ENCODE results near the gene OSBPL3.
A peak's percentile ranks its signal among the peaks of the same experiment; 100 is the strongest.
"Not testable (repeated sequence)": the region's sequence is repeated elsewhere in the genome, so short reads cannot be mapped to it uniquely, and the experiment has no call there.

The OSBPL3 gene

DNA sequence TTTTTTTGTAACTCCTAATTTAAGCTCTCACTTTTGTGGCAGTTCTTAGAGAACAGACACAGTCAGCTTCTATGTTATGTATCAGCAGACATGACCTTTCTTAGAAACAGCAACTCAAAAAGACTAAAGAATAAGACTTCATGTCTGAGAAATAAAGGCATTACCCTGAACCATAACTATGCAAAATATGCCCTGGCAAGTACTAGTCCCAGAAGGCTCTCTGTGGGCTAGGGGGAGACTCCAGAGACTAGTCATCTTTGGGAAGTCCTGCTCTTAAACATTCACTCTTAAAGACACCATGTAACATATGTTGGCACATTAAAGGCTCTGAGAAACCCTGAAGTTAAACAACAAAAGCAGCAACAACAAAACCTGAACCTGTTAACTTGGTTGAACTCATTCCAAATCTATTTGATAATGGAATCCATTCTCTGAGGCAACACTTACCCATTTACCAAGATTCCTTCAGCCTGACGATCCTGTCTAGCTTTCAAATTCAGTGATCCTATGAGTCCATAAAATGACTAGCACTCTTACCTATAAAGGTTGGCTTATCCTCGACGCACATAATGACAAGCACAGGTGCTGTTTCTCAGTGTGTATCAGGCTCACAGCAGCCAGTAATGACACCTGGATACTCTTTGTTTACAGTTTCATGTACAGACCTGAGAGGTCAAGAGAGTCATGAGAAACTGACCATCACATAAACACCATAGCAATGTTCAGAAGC is 62.3 kb downstream of the OSBPL3 start:
- DNase-seq = peak; percentile 91

DNA sequence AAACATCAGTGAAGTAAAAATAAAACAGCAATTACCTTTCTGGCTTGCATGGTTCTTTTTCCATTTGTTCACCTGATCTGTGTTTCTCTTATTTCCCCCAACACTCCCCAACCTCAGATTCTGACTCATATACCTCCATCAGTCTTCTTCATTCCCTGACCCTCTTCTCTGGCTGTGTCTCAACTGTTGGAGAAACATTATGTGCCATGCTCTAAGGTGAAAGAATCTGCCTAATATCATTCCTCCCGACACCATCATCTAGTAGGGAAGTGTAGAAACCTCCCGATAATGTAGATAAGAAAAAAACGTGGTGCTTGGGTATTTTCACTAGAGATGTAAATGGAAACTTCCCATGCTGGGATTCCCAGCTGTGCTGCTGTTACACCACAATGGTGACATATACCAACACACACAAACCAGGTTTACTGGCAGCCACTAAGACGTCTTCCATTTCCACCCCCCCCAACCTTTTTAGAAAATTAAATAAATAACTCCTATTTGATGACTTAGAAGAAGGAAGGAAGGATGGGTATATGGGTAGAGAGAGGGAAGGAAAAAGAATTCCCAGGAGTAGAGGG is 63.4 kb downstream of the OSBPL3 start:
- DNase-seq = no peak

- DNase-seq = no peak
Observed at GRCh38 chr7:24914465-24914859, 65.5 kb downstream of the OSBPL3 start.

DNA sequence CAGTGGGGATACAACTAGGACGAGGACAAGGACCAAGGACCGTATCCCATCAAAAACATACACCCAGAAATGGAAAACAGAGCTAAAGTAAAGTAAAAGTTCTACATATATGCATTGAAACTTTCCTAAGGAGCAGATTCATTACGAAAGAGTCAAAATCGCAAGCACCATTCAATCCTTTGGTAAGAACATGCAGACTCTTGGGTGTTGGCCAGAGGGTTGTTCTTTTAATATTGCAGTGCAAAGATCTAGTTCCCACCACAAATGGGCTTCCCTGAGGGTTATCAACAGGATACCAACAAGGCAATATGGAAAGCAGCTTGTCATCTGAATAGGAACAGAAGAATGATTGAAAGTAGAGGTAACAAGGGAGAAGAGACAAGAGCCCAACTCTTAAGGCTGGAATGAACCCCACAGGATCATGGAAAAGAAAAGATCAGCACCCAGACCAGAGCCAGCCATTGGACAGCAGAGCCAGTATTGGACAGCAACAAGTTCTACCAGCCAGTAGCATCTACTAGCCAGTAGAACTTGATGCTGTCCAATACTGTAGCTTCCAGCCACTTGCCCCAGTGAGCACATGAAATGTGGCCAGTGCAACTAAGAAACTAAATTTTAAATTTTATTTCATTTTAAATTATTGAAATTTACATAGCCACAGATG is 66.0 kb downstream of the OSBPL3 start:
- DNase-seq = no peak

DNA sequence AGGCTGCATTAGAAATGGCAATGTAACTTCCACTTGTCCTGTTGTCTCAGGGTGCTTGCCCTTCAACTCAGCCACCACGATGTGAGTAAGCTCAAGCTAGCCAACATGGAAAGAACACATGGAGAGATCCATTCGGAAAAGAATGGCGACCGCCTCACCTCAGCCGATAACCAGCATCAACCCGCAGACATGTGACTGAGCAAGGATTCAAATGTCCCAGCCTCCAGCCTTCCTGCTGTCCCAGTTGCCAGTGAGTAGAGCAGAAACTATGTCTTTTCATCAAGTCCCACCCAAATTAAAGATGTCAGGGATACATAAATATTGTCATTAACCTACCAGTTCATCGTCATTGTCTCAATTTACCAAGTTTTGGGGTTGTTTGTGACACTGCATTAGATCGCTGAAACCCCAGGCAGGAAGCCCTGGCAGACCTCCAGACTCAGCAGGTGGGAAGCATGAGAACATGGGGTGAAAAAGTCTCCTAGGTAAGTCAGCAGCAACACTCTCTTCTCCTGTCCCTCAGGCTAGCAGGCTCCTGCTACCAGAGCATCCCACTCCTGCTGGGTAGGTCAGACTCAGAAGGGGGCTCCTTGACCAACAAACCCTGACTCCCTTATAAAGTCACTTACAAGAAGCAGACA is 67.0 kb downstream of the OSBPL3 start:
- DNase-seq = no peak

GRCh38 chr7:24912424-24912823 is 67.6 kb downstream of the OSBPL3 start:
- no peak for DNase-seq

- DNase-seq = no peak
Observed at GRCh38 chr7:24911213-24911603, 68.8 kb downstream of the OSBPL3 start.

GRCh38 chr7:24910551-24911212 is 69.3 kb downstream of the OSBPL3 start:
- DNase-seq = no peak

DNA sequence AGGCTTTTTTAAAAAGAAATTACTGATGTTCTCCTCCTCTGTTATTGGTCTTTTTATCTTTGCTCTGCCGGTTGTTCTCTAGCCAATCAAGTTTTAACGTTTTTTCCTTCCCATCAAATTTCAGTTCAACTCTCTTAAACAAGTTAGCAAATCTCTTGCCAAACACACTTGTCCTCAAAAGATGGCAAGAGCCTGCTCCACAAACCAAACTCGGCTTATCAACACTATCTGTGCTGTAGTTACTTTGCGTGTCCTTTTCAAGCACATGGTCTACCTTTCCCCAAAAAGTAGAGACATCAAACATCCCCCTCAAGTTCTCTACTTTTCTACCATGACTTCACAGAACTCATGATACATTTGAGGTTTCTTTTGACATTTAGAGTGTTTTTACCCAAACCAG is 71.3 kb downstream of the OSBPL3 start:
- no peak for DNase-seq

- no peak for DNase-seq
Observed at GRCh38 chr7:24908166-24908565, 71.8 kb downstream of the OSBPL3 start.

DNA sequence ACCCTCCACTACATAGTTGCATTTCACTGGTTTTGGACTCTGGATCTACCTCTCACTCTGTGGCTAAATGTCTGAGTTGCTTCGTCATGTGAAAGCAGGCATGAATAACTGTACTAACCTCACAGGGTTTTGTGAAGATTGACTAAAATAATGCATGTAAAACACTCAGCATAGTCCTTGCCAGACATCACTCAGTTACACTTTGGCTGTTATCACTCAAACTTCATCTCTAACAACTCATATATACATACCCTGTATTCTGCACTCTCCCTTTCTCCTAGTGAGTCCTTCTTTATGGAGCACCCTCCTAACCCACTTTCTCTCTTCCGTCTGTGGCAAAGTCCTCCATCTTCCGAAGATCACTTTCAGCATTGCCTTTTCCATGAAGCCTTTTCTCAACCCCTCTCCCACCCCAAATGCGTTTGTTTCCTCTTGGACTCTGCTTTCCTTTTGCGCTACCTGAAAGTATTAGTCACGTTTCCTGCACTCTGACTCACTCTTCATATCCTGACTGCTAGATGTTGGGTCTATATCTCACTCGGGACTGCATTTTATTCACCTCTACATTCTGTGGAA is 72.6 kb downstream of the OSBPL3 start:
- peak; percentile 67 for DNase-seq

DNA sequence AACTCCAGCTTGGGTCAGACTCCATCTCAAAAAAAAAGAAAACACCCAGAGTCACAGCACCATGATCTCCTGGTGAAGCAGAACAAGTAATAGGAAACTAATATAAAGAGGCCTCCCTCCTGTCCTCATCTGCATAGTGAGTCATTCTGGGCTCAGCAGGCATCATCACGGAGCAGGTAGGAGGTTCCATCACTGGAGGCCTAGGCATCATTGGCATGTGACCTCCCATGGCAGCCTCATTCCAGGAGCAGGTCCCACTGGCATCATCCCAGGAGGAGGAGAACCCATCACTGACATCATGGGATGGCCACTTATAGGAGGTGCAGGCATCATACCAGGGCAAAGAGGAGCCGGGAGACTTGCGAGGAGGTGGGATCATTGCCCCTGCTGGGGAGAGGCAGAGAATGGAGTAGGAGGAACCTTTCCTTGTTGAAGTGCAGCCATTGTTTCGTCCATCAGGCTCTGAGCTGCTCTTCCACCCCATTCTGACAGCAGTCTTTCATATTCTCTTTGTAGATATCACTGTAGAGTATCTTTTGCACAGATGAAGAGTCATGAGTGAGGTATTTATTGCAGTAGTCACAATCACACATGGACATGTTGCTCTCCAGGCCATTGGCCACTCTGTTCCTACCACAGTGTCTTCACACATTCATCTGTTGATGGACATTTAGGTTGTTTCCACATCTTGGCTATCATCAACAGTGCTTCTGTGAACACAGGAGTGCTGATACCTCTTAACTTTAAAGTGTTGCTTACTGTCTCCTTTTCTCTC is 73.8 kb downstream of the OSBPL3 start:
- no peak for DNase-seq

DNA sequence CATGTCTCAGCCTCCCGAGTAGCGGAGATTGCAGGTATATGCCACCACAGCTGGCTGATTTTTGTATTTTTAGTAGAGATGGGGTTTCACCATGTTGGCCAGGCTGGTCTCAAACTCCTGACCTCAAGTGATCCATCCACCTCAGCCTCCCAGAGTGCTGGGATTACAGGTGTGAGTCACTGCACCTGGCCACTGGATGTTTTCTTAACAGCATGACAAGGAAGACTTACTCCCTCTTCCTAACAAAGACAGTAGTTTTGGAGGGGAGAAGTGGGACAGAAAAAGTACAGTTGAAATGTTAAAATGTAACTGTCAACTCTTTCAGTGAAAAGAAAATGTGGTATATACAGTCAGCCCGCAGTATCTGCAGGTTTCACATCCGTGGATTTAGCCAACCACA is 76.0 kb downstream of the OSBPL3 start:
- DNase-seq = not testable (repeated sequence)

GRCh38 chr7:24903559-24903958 is 76.4 kb downstream of the OSBPL3 start:
- no peak for DNase-seq

- DNase-seq = no peak
Observed at GRCh38 chr7:24902931-24903330, 77.0 kb downstream of the OSBPL3 start.

DNA sequence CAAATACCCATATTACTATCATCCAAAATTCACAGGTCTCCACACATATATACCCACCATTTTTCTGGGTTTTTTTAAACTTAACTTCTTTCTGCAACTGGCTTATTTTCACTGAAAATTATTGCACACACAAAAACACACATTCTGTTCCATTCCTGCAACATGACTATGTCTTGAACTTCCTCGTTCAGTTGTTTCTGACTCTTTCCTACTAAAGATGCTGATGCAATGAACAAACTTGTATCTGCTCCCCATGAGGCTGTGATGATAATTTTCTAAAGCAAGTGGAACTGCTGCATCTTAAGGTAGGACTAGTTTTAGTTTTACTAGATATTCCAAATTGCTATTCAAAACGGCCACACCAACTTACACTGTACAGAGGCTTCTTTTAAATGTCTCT is 77.7 kb downstream of the OSBPL3 start:
- DNase-seq = peak; percentile 39

GRCh38 chr7:24899905-24900304 is 80.1 kb downstream of the OSBPL3 start:
- DNase-seq = no peak

GRCh38 chr7:24899161-24899560 is 80.8 kb downstream of the OSBPL3 start:
- no peak for DNase-seq

DNA sequence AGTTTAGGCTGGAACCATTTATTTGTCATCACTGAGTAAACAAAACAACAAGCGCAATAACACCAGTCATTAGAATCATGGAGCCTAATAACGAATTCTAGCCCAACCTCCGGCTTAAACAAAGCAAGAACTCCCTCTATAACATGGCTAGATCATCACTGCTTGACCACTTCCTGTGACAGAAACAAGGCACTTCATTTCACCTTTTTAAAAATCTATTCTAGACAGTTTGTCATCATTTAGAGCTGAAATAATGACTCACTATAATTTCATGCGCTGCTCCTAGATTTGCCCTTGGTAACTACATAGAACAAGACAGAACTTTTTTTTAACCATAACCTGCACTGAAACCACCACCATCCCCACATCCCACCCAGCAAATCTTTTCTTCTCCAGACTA is 81.3 kb downstream of the OSBPL3 start:
- peak; percentile 61 for DNase-seq

DNA sequence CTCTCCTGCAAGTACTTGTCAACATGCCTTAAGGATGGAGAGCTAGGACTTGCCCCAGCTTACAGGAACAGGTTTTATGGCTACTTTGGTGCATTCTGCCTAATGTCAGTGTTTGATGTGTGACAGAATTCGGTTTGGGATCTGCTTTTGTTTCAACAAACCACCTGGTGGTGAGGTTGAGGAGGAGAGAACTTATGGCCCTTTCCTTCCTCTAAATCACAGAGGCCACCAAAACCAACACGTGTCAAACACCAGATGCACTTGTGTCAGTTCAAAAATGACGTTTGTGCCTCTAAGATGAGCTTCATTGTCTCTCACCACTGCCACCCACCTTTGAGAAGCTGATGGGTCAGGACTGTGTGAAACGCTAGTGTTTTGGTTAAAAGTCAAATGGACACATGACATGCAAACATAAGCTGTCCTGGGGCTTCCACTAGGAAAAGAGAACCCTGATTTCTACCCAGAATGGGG is 83.9 kb downstream of the OSBPL3 start:
- no peak for DNase-seq

DNA sequence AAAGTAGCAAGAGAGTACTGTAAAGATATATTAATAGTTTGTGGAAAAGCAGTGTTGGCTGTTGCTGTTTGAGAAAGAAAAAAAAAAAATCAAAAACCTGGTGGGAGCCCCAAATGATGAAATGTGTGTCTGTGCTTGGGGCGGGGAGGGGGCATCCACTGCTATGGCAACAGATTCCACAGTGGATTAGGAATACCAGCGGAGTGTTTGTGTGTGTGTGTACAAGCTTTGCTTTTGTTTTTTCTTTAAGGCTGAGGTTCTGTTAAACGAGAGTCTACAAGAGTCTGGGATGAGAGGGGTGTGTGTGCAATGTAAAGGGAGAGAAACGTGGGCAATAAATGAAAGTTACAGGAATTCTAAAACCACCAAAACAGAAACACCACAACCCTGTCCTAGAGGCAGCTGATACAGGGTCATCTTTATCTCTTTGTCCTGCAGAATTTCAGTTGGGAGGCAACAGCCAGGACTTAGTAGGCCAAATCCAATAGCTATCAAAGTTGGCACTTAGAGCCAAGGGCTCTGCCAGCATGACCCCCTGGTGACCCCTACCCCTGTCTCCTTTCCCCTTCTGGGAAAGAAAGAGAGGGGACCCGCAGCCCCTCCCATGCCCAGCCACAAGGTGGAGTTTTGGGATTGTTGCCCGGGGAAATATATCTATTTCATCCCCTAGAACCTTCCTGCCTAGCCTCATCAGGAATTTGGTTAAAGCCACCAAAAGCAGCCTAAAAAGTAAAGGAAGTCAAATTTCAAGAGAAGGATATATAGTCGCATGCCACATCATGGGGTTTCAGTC is 85.4 kb downstream of the OSBPL3 start:
- no peak for DNase-seq
